HG02759 (cell line): ENCODE results near the gene CR2.
"Not testable (repeated sequence)": the region's sequence is repeated elsewhere in the genome, so short reads cannot be mapped to it uniquely, and the experiment has no call there.

Experiments
- ATAC-seq: cut with Tn5 transposase; IDR thresholded peaks from one replicate; pipeline ENCODE4 v1.9.1; 2021; ENCODE audit warnings: mild to moderate bottlenecking, moderate library complexity; ENCODE audit not compliant: unreplicated experiment

Gene CR2

GRCh38 chr1:207444514-207445217 lies 9.5 kb upstream of the CR2 start:
- ATAC-seq, result no peak

- ATAC-seq, result no peak
These were observed 450 bp upstream of the CR2 start for GRCh38 chr1:207453710-207454045.

- ATAC-seq, result no peak
These were observed 1.1 kb downstream of the CR2 start for GRCh38 chr1:207455183-207455754.

GRCh38 chr1:207458414-207458813 lies 4.3 kb downstream of the CR2 start:
- ATAC-seq, result no peak

- no peak for ATAC-seq
These were observed 4.9 kb downstream of the CR2 start for GRCh38 chr1:207459008-207459407.

- ATAC-seq, result no peak
These were observed 7.5 kb downstream of the CR2 start for GRCh38 chr1:207461649-207462048.

GRCh38 chr1:207462535-207462934 lies 8.4 kb downstream of the CR2 start:
- ATAC-seq, result no peak

GRCh38 chr1:207463021-207463420 lies 8.9 kb downstream of the CR2 start:
- ATAC-seq, result no peak

- no peak for ATAC-seq
These were observed 9.4 kb downstream of the CR2 start for GRCh38 chr1:207463571-207463970.

GRCh38 chr1:207470927-207471326 lies 16.8 kb downstream of the CR2 start:
- no peak for ATAC-seq

- no peak for ATAC-seq
These were observed 20.1 kb downstream of the CR2 start for GRCh38 chr1:207474210-207474609.

- no peak for ATAC-seq
These were observed 32.1 kb downstream of the CR2 start for GRCh38 chr1:207486198-207486597.

- ATAC-seq, result no peak
These were observed 33.5 kb downstream of the CR2 start for GRCh38 chr1:207487636-207488035.

GRCh38 chr1:207493212-207493611 lies 39.1 kb downstream of the CR2 start:
- ATAC-seq, result no peak

- ATAC-seq, result no peak
These were observed 40.0 kb downstream of the CR2 start for GRCh38 chr1:207494171-207494570.

GRCh38 chr1:207495281-207495680 lies 41.2 kb downstream of the CR2 start:
- ATAC-seq, result not testable (repeated sequence)

- peak; percentile 74 for ATAC-seq
These were observed 42.0 kb downstream of the CR2 start, which contains the start of gene CR1 for GRCh38 chr1:207495801-207496792. TSS of gene CR1 (plus strand) at chr1:207496157. CDS start at chr1:207496268, 111 bp downstream.

- ATAC-seq, result no peak
These were observed 43.8 kb downstream of the CR2 start for GRCh38 chr1:207497941-207498340.

- peak; percentile 39 for ATAC-seq
These were observed 45.4 kb downstream of the CR2 start for GRCh38 chr1:207499573-207499972.

- ATAC-seq, result no peak
These were observed 46.2 kb downstream of the CR2 start for GRCh38 chr1:207500306-207500705.

- ATAC-seq, result no peak
These were observed 46.9 kb downstream of the CR2 start for GRCh38 chr1:207501071-207501470.

- ATAC-seq, result no peak
These were observed 48.6 kb downstream of the CR2 start for GRCh38 chr1:207502726-207503125.
